Activated CD4-positive, CD25-positive, alpha-beta regulatory T cell treated with anti-CD3 and anti-CD28 coated beads, Interleukin-2, amount 50 U/mL, for 16 hours (primary cell): ENCODE data around the gene GRIA4.

Experiments used
- DNase-seq: peaks from one replicate; pipeline ENCODE4 v3.0.0-alpha.2; 2020; ENCODE audit warnings: low read depth, low spot score

GRIA4 gene

GRCh38 chr11:105636496-105636895 lies 26.6 kb downstream of the GRIA4 start:
- no peak for DNase-seq

GRCh38 chr11:105639527-105639926 lies 29.7 kb downstream of the GRIA4 start:
- DNase-seq, result no peak

DNA sequence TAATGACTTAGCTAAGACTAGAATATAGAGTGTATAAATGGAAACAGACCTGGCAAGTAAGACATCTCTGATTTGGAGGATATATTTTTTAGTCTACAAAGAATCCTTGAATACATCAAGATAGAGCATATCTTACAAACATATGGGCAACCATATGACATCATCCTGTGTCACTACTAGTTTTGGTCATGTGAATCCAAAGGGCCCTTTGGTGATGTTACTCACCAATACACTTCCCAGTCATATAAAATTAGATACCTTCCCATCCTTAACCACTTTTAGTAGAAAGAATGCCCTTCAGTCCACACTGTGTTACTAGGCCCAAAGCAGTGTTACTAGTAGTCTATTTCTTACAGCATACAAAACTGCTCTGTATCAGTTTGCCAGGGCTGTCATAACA lies 31.6 kb downstream of the GRIA4 start:
- no peak for DNase-seq

GRCh38 chr11:105642870-105643269 lies 33.0 kb downstream of the GRIA4 start:
- no peak for DNase-seq

GRCh38 chr11:105644839-105645573 lies 35.1 kb downstream of the GRIA4 start:
- DNase-seq, result no peak

DNA sequence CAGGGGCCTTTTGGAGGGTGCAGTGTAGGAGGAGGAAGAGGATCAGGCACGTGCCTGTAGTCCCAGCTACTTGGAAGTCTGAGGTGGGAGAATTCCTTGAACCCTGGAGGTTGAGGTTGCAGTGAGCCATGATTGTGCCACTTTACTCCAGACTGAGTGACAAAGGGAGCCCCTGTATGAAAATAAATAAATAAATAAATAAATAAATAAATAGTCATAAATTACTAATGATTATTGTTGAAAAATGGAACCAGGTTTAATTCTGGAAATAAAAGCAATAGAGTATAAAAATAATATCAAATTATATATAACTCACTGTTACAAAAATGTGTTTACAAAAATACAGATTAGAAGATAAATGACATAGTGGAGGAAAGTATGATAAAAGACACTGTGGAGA lies 37.9 kb downstream of the GRIA4 start:
- DNase-seq, result no peak

DNA sequence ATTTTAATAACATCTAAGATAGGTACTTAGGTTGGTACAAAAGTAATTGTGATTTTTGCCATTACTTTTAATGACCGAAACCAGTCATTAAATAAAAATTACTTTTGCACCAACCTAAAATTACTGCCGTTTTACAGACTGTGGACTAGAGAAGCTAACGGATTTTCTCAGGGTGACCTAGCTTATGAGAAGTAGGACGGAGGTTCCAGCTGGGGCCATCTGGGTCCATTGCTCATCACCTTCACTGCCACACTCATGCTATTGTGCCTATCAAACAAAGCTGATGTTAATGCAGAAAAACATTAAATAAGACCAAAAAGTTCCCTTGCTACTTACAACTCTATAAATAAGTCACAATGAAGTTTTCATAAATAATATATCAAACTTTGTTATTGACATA lies 38.9 kb downstream of the GRIA4 start:
- no peak for DNase-seq

- DNase-seq, result no peak
Measured at GRCh38 chr11:105665281-105665680, 55.4 kb downstream of the GRIA4 start.

- DNase-seq, result no peak
Measured at GRCh38 chr11:105667441-105667840, 57.6 kb downstream of the GRIA4 start.

GRCh38 chr11:105670811-105671210 lies 60.9 kb downstream of the GRIA4 start:
- no peak for DNase-seq

- DNase-seq, result no peak
Measured at GRCh38 chr11:105673089-105673488, 63.2 kb downstream of the GRIA4 start.

- no peak for DNase-seq
Measured at GRCh38 chr11:105689631-105690030, 79.8 kb downstream of the GRIA4 start.

DNA sequence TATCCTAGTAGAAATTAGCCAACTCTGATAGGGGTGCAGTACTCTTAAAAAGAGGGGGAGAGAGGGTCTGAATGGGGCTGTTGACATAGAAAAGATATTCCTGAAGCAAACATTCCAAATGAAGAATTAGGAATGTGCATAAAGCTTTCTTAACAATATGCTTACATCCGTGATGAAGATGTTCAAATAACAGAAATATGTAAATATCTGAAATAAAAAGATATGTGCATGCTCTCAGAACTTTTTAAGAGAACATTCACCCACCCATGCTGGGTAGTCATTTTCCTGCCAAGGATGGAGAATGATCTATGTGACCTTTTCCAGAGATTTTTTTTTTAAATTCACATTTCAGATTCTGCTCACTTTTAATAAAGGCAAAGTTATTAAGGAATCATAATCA lies 80.6 kb downstream of the GRIA4 start:
- no peak for DNase-seq

- DNase-seq, result no peak
Measured at GRCh38 chr11:105693075-105693759, 83.3 kb downstream of the GRIA4 start.

DNA sequence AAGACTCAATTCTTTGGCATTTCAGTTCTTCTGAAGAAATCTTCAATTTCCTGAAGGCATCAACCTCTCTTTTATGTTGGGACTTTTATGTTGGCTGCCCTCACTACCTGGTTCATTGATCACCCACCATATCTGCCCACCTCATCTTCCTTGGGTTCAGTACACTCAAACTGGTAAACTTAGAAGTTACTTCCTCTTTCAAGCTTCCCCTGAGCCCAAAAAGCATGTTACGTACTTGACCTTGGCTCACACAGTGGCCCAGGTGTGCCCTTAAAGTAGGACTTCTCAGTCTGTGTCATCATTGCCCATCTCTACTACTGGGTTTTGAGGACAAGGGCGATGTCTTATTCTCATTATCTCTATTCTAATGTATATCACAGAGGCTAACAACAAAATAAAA lies 86.1 kb downstream of the GRIA4 start:
- no peak for DNase-seq

DNA sequence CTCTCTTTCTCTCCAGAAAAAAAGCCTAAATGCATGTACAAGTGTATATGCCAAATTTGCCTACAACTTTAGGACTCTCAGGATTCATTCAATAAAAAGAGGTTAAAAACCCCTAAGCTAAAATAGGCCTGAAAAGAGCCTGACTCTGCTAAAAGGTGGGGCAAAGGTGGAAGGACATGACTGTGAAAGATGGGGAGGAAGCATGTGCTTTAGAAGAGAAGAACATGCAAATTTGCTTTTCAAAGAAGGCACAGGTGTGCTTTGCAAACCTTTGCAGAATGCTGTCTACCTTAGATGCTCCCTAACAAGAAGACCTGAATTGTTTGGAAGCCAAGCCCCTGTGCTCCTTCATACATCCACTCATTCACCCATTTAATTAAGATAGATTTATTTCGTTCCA lies 87.4 kb downstream of the GRIA4 start:
- DNase-seq, result no peak

DNA sequence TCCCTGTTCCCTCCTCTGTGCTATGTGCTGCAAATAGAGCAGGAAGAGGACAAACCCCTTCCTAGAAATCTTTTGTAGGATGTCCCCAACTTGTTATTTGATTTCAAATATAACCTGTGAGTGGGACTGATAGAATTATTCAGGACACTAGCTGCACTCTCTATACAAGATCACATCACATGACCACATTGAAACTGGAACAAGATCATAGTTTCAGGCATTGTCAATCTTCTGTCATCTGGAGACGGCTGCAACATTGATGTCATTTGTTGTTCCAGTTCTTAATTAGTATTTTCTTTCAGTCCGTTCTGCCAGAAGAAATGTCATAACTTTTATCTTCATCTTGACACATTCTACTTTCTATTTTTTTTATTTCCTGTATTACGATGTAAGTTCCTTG lies 89.3 kb downstream of the GRIA4 start:
- DNase-seq, result no peak

- DNase-seq, result no peak
Measured at GRCh38 chr11:105700271-105700670, 90.4 kb downstream of the GRIA4 start.

DNA sequence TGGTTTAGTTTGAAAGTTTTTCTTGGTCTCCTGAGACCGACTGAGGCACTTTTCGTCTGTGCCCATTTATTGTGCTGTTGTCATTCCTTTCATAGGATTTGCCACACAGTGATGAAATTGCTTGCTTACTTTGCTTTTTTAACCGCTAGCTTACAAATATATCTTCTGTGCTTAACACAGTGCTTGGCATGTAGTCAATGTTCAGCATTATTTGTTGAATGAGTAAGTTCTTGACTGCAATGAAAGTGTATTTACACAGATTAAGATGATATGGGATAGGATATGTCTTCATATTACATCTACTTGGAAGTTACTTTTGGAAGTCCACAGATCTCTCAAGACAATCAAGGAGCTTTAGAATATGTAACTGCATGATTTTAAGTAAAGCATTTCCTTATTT lies 91.2 kb downstream of the GRIA4 start:
- DNase-seq, result no peak

- no peak for DNase-seq
Measured at GRCh38 chr11:105705786-105706530, 96.1 kb downstream of the GRIA4 start.

DNA sequence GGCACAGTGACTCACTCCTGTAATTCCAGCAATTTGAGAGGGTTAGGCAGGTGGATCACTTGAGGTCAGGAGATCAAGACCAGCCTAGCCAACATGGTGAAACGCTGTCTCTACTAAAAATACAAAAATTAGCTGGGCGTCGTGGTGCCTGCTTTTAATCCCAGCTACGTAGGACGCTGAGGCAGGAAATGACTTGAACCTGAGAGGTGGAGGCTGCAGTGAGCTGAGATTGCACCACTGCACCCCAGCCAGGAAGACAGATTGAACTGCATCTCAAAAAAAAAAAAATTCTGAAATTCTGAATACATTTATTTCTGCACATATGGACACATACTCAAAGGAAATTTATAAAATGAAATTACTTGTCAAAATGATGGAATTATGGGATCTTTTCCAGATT lies 103.2 kb downstream of the GRIA4 start:
- no peak for DNase-seq

- no peak for DNase-seq
Measured at GRCh38 chr11:105713696-105714095, 103.8 kb downstream of the GRIA4 start.

GRCh38 chr11:105718641-105719040 lies 108.8 kb downstream of the GRIA4 start:
- no peak for DNase-seq
